Measurements from ENCODE around the gene DDA1.

DNA sequence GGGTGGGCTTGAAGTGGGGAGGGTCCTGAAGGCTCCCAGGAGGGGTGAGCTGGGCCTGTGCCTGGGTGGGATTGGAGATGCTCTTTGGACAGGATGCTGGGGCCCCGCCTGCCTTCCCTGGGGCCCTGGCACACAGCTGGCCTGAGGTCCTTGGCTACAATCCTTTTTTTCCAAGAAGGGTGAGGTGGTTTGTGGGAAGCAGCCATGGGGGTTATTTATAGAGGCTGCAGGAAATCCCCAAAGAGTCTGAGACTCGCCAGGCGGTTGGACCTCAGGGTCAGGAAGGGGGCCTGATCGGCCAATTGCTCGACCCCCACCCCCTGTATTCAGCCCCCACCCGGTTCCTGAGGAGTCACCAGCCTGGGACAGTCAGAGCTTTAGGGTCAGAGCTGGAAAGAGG is 38.0 kb downstream of the DDA1 start:
- TF ChIP-seq POLR2AphosphoS5 (IDR thresholded peaks at IDR 0.05), result peak in 1 of 3 donors; percentile 10
- TF ChIP-seq, protein P1, sequence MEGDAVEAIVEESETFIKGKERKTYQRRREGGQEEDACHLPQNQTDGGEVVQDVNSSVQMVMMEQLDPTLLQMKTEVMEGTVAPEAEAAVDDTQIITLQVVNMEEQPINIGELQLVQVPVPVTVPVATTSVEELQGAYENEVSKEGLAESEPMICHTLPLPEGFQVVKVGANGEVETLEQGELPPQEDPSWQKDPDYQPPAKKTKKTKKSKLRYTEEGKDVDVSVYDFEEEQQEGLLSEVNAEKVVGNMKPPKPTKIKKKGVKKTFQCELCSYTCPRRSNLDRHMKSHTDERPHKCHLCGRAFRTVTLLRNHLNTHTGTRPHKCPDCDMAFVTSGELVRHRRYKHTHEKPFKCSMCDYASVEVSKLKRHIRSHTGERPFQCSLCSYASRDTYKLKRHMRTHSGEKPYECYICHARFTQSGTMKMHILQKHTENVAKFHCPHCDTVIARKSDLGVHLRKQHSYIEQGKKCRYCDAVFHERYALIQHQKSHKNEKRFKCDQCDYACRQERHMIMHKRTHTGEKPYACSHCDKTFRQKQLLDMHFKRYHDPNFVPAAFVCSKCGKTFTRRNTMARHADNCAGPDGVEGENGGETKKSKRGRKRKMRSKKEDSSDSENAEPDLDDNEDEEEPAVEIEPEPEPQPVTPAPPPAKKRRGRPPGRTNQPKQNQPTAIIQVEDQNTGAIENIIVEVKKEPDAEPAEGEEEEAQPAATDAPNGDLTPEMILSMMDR (IDR thresholded peaks at IDR 0.05), result no peak
- TF ChIP-seq EP300 (IDR thresholded peaks at IDR 0.05; ENCODE audit: low read depth), result peak; percentile 20
- TF ChIP-seq POLR2A (IDR thresholded peaks at IDR 0.05), result no peak

Data from transverse colon (tissue), 4 donors.